Nephron (organoid): ENCODE data around the gene PLEKHM3.
A peak's percentile ranks its signal among the peaks of the same experiment; 100 is the strongest.

ENCODE experiments used
- H3K27ac Mint-ChIP-seq, 3 experiments: 2 replicates each; pipeline ENCODE4 v1.8.0; 2020; ENCODE audit warnings: mixed read lengths in 3 of 3, mild to moderate bottlenecking in 2 of 3, moderate library complexity in 1 of 3
- H3K27me3 Mint-ChIP-seq: 2 replicates; pipeline ENCODE4 v1.8.0; 2021; ENCODE audit warnings: low read depth, mild to moderate bottlenecking, moderate library complexity, mixed read lengths
- H3K36me3 Mint-ChIP-seq: 2 replicates; pipeline ENCODE4 v1.8.0; 2020; ENCODE audit warnings: low read depth, mixed read lengths
- H3K4me1 Mint-ChIP-seq: 2 replicates; pipeline ENCODE4 v1.8.0; 2020; ENCODE audit warnings: mixed read lengths
- H3K4me3 Mint-ChIP-seq, 3 experiments: 2 replicates each; pipeline ENCODE4 v1.8.0; 2020; ENCODE audit warnings: mild to moderate bottlenecking in 3 of 3, mixed read lengths in 3 of 3, moderate library complexity in 2 of 3
- H3K9me3 Mint-ChIP-seq: 2 replicates; pipeline ENCODE4 v1.8.0; 2020; ENCODE audit warnings: mixed read lengths
- TF ChIP-seq, protein P1 (sequence below), 3 experiments: fragments of 200-600 bp; sonication (generic); IDR thresholded peaks; one replicate each; pipeline ENCODE4 v1.5.0; 2021; ENCODE audit warnings: antibody characterized with exemption in 3 of 3; ENCODE audit not compliant: unreplicated experiment in 3 of 3

The PLEKHM3 gene

DNA sequence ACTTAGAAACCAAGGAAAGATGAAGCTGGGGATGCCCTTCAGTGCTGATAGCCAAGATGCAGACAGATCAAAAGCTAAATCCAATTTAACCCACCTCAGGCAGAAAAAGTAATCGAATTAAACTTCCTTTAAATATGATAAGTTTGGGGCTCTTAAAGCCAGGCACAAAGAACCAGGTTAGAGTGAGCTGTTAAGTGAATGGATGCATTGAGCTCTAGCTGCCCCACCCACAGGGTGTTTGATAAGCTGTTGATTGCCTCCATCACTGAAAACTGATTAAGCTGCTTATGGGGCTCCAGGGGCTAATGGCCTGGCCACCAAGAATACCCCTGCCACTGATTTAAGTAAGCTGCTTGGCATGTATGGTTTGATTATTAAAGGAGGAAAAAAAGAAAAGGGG is 119.8 kb downstream of the PLEKHM3 start:
- Mint-ChIP-seq H3K9me3 (no peaks in the 10 kb centered on the region), H3K27me3 (no peaks in the 10 kb centered on the region), H3K4me1 (peaks cover 8% of the 10 kb centered on the region), H3K36me3 (peaks cover 2% of the 10 kb centered on the region), H3K27ac (peak overlapping the region in 2 of 3 experiments; percentile 44 to 80), H3K4me3 (no peak overlapping the region)
- TF ChIP-seq, protein P1, sequence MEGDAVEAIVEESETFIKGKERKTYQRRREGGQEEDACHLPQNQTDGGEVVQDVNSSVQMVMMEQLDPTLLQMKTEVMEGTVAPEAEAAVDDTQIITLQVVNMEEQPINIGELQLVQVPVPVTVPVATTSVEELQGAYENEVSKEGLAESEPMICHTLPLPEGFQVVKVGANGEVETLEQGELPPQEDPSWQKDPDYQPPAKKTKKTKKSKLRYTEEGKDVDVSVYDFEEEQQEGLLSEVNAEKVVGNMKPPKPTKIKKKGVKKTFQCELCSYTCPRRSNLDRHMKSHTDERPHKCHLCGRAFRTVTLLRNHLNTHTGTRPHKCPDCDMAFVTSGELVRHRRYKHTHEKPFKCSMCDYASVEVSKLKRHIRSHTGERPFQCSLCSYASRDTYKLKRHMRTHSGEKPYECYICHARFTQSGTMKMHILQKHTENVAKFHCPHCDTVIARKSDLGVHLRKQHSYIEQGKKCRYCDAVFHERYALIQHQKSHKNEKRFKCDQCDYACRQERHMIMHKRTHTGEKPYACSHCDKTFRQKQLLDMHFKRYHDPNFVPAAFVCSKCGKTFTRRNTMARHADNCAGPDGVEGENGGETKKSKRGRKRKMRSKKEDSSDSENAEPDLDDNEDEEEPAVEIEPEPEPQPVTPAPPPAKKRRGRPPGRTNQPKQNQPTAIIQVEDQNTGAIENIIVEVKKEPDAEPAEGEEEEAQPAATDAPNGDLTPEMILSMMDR (IDR thresholded peaks at IDR 0.05; ENCODE audit: unreplicated experiment in 3 of 3) = no peak

DNA sequence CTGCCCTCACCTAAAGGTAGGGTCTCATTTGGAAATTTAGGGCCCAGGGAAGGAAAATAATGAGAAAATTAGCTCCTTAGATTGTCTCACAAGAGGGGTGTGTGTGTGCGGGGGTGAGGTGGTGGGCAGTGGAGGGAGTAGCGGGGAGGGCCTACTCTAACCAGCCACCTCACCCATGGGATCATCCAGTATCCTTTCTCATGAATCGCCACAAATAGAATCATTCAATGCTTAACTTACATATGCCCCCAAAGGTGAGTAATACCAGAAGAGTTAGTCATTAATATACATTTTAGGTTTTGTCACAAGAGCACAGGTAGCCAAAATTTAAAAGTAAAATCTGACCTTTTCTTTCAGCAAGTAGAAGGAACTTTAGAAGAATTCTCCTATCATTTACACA is 122.1 kb downstream of the PLEKHM3 start:
- Mint-ChIP-seq H3K36me3 (no peaks in the 10 kb centered on the region), H3K27me3 (no peaks in the 10 kb centered on the region), H3K4me3 (no peak overlapping the region), H3K27ac (peak overlapping the region in 2 of 3 experiments; percentile 8 to 43), H3K4me1 (peaks cover 8% of the 10 kb centered on the region), H3K9me3 (no peaks in the 10 kb centered on the region)
- TF ChIP-seq, protein P1 (IDR thresholded peaks at IDR 0.05; ENCODE audit: unreplicated experiment in 3 of 3) = no peak

DNA sequence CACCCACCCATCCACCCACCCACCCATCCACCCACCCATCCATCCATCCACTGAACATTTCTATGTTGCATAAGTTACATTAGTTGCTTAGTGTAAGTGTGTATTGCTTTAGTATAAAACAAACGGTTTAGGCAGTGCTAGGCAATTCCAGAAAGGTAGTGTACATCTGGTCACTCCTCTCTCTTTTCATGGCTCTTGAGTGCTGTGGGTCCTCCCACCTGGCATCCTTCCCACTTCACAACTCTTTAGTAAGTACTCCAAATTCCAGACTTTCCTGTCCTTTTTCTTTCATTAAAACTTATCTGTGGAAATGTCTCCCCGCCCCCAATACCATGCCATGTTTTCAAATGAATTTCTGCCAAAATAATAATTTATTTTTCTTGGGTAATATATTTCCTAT is 122.5 kb downstream of the PLEKHM3 start:
- Mint-ChIP-seq H3K27ac (peak overlapping the region in 1 of 3 experiments; percentile 8), H3K9me3 (no peaks in the 10 kb centered on the region), H3K36me3 (no peaks in the 10 kb centered on the region), H3K4me3 (no peak overlapping the region), H3K4me1 (peaks cover 10% of the 10 kb centered on the region), H3K27me3 (no peaks in the 10 kb centered on the region)
- TF ChIP-seq, protein P1 (IDR thresholded peaks at IDR 0.05; ENCODE audit: unreplicated experiment in 3 of 3) = no peak

DNA sequence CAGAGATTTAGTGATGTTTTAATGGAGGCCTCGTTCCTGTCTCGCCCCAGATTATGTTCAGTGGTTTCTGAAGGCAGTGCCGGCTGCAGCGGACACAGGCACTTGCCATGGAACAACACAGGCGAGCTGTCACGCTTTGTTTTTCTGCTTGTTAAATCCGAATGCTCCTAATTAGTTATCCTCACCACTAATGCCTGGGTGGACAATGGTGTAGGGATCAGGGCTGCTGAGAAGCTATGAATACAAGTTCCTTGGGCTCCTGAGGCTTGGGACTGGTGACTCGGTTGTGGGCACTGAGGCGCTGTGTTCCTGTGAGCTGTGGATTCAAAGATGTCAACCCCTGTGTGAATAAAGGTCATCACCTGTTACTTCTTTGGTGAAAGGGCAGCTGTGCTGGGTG is 123.5 kb downstream of the PLEKHM3 start:
- TF ChIP-seq, protein P1 (IDR thresholded peaks at IDR 0.05; ENCODE audit: unreplicated experiment in 3 of 3) = no peak
- peaks cover 12% of the 10 kb centered on the region for H3K4me1 Mint-ChIP-seq
- H3K4me3 Mint-ChIP-seq = no peak overlapping the region
- H3K27me3 Mint-ChIP-seq = no peaks in the 10 kb centered on the region
- no peaks in the 10 kb centered on the region for H3K36me3 Mint-ChIP-seq
- peak overlapping the region in 2 of 3 experiments; percentile 3 to 12 for H3K27ac Mint-ChIP-seq
- no peaks in the 10 kb centered on the region for H3K9me3 Mint-ChIP-seq

DNA sequence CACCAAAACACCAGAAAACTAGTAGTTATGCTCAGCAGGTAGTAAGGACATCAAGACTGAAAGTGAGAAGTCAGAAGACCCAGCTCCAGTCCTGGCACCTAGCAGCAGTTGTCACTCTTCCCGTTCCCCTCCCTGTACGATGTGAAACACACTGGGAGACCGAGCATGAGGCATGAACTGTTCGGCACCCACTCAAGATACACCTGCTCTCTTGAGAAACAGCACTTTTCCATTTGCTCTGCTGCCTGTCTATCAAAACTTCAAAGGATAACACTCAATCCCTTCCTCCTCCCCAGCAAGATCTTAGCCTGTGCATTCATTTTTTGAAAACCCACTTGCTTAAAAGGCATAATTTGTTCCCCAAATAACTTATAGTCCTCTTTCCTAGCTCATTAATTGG is 123.9 kb downstream of the PLEKHM3 start:
- Mint-ChIP-seq H3K4me3 (no peak overlapping the region), H3K4me1 (peaks cover 12% of the 10 kb centered on the region), H3K9me3 (no peaks in the 10 kb centered on the region), H3K36me3 (no peaks in the 10 kb centered on the region), H3K27me3 (no peaks in the 10 kb centered on the region), H3K27ac (peak overlapping the region in 2 of 3 experiments; percentile 3 to 12)
- TF ChIP-seq, protein P1 (IDR thresholded peaks at IDR 0.05; ENCODE audit: unreplicated experiment in 3 of 3) = no peak

DNA sequence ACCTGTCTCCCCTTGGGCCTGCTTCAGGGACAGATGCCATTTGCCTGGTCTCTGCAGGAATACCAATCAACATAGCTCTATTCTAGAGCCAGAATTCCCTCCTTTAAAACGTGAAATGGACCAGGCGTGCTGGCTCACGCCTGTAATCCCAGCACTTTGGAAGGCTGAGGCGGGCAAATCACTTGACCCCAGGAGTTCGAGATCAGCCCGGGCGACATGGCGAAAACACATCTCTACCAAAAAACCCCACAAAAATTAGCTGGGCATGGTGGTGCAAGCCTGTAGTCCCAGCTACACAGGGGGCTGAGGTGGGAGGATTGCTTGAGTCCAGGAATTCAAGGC is 127.0 kb downstream of the PLEKHM3 start:
- Mint-ChIP-seq H3K36me3 (no peaks in the 10 kb centered on the region), H3K27me3 (no peaks in the 10 kb centered on the region), H3K9me3 (no peaks in the 10 kb centered on the region), H3K4me3 (no peak overlapping the region), H3K27ac (peak overlapping the region in 1 of 3 experiments; percentile 66), H3K4me1 (peaks cover 21% of the 10 kb centered on the region)
- TF ChIP-seq, protein P1 (IDR thresholded peaks at IDR 0.05; ENCODE audit: unreplicated experiment in 3 of 3) = no peak
